Islet of Langerhans (tissue), 1 donor: Measurements from ENCODE around the gene TLCD5.

Source experiments
- FAIRE-seq: peaks from one replicate; lab custom pipeline; 2011; peaks lifted over from hg19 to GRCh38; lab: Jason Lieb, UNC

Gene TLCD5

GRCh38 chr11:120308081-120308480 is 17.0 kb upstream of the TLCD5 start:
- no peak for FAIRE-seq

- no peak for FAIRE-seq
Observed at GRCh38 chr11:120310870-120311269, 14.2 kb upstream of the TLCD5 start.

GRCh38 chr11:120314861-120315260 is 10.2 kb upstream of the TLCD5 start:
- FAIRE-seq: no peak

- no peak for FAIRE-seq
Observed at GRCh38 chr11:120316880-120317688, 8.0 kb upstream of the TLCD5 start.

- FAIRE-seq: no peak
Observed at GRCh38 chr11:120317689-120318480, 7.2 kb upstream of the TLCD5 start.

- no peak for FAIRE-seq
Observed at GRCh38 chr11:120318906-120319305, 6.2 kb upstream of the TLCD5 start.

- FAIRE-seq: no peak
Observed at GRCh38 chr11:120326228-120326627, 1.1 kb downstream of the TLCD5 start.

GRCh38 chr11:120326845-120327281 is 1.8 kb downstream of the TLCD5 start:
- peak; percentile 96 for FAIRE-seq

- no peak for FAIRE-seq
Observed at GRCh38 chr11:120327311-120327710, 2.2 kb downstream of the TLCD5 start.

GRCh38 chr11:120329556-120329955 is 4.5 kb downstream of the TLCD5 start:
- FAIRE-seq: no peak

DNA sequence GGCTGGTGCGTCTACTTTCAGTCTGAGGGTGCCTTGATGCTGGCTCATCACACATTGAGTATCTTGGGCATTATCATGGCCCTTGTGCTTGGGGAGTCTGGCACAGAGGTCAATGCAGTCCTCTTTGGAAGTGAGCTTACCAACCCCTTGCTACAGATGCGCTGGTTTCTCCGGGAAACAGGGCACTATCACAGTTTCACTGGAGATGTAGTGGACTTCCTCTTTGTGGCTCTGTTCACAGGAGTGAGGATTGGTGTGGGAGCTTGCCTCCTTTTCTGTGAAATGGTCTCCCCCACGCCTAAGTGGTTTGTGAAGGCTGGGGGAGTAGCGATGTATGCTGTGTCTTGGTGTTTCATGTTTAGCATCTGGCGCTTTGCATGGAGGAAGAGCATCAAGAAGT is 4.9 kb downstream of the TLCD5 start:
- FAIRE-seq: no peak

DNA sequence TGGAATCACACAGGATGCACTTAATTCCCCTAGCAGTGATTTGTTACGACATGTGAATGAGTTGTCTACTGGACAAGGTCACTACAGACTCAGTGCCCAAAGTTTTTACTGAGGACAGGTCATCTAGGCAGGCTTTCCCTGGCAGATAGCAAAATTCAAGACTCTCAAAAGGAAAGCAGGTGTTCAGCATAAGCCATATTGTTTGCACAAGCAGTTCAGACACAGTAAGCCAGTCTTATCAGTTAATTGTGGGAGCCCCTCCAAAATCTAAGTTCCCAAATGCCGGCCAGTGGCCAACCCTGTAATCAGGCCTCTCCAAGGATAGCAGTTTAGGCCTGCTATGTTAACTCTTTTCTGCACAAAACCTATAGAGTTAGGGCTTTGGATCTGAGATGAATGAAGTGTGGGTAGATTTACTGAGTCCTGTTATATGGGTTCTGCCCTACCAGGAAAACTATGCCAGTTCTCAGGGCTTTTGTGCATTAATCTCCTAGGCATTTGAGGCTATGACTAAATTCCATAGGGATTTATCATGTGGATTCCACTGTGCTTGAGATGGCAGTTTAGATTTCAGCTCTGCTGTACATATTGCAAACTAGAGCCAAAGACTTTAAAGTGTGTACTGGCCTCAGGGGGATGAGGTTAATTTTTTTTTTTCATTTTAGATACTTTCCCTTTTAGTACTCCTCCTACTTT is 6.3 kb downstream of the TLCD5 start:
- FAIRE-seq: no peak

- no peak for FAIRE-seq
Observed at GRCh38 chr11:120332822-120333716, 8.0 kb downstream of the TLCD5 start.

DNA sequence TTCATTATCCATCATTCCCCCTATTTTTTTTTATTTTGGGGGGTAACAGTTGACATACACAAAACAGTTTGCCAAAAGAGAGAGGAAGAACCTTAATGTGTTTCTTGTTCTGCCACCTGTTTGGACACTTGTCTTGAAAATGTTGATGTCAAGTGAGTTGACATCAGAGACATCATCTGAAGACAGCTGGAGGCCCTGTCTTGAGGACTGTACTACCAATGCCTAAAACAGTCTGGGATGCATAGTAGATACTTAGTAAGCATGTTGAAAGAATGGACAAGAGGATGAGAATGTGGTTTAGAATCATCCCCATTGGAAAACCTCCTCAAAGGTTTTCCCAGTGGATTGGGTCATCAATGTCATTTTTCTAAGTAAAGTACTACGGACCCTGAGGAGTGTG is 8.7 kb downstream of the TLCD5 start:
- FAIRE-seq: no peak

GRCh38 chr11:120334332-120334731 is 9.2 kb downstream of the TLCD5 start:
- peak; percentile 21 for FAIRE-seq

- FAIRE-seq: peak; percentile 55
Observed at GRCh38 chr11:120334894-120335462, 9.9 kb downstream of the TLCD5 start.

GRCh38 chr11:120335556-120335907 is 10.4 kb downstream of the TLCD5 start:
- FAIRE-seq: no peak

- FAIRE-seq: no peak
Observed at GRCh38 chr11:120335908-120336640, 11.0 kb downstream of the TLCD5 start, which contains the start of gene ARHGEF12. Gene ARHGEF12 (plus strand): TSS chr11:120336413. CDS start chr11:120337244, 831 bp downstream.

DNA sequence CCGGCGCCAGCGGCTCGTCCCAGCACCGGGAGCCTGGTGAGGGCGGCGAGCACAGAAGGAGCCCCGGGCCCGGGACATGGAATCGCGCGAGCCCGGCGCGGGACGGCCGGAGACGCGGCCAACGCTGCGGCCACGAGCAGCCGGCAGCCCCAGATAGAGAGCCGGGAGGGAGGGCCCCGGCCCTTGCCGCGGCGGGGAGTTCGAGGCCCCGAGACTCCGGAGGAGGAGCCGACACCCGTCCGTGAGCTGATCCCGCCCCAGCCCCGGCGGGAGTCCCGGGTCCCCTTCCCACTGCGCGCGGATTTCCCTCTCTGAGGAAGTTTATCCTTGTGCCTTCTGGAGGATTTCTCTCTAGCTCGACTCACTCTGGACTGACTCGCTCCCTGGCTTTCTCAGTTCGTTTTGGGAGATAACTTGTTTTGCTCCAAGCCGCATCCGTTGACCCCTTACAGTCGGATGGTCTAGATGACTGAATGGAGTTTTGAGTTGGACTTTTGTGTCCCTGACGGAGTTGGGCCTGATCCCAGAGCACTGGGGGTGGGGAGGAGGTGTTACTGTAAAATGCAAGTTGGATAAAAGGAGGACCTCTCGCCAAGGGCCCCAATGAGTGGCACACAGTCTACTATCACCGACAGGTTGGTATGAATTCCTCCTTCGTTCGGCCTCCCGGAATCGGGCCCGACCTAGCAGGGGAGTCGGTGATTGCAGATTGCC is 11.7 kb downstream of the TLCD5 start:
- no peak for FAIRE-seq
